ENCODE data around the gene ABHD4.
"Not testable (repeated sequence)": the region's sequence is repeated elsewhere in the genome, so short reads cannot be mapped to it uniquely, and the experiment has no call there.

The ABHD4 gene

DNA sequence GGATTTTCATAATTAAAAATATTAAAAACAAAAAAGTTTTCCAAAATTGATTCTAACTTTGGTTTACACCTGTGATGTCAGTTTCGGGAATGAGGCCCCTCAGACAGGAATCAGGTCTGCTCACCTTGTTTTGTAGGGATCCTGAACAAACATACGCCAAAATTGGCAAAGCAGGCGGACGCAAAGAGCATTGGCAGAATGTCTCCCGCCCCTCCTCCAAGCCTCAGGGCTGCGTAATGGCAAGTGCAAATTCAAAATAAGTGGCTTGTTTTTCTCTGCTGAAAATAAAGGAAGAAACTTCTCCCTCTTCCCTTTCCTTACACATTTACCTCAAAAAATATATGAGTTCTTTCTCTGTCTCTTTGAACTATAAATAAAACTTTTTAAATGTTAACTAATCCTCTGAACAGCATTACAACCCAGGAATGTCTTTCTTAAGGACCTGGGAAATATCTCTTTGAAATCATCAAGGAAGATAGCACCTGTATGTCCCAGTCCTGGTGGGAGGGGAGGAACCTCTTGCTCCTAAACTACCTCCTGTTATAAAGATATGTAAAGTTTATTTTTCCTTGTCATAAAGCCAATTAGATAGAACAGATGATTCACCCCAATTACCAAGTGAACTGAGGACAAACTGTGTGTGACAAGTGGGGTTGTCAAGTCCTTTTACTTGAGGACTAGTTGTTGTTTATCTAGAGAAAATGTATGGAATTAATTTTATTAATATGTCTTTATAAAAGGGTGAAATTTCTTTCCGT, 29.6 kb downstream of the ABHD4 start:
- no peak for DNase-seq (ENCODE audit: low read depth)

GRCh38 chr14:22629361-22629760, 31.3 kb downstream of the ABHD4 start:
- DNase-seq (ENCODE audit: low read depth): no peak

GRCh38 chr14:22630066-22630465, 32.0 kb downstream of the ABHD4 start:
- DNase-seq (ENCODE audit: low read depth): no peak

- DNase-seq (ENCODE audit: low read depth): no peak
Observed at GRCh38 chr14:22630486-22630885, 32.4 kb downstream of the ABHD4 start.

GRCh38 chr14:22634233-22634900, 36.3 kb downstream of the ABHD4 start:
- DNase-seq (ENCODE audit: low read depth): no peak

GRCh38 chr14:22635980-22636379, 37.9 kb downstream of the ABHD4 start:
- not testable (repeated sequence) for DNase-seq (ENCODE audit: low read depth)

DNA sequence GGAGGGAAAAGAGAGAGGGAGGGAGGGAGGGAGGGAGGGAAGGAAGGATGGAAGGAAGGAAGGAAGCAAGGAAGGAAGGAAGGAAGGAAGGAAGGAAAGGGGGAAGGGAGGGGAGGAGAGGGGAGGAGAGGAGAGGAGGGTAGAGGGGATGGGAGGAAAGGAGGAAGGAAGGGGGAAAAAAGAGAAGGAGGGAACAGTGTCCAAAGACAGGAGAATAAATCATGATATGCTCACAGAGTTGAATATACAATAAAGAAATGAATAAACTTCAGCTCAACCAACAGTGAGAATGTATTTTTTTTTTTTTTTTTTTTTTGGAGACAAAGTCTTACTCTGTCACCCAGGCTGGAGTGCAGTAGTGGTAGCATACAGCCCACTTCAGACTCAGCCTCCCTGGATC, 42.1 kb downstream of the ABHD4 start:
- no peak for DNase-seq (ENCODE audit: low read depth)

- no peak for DNase-seq (ENCODE audit: low read depth)
Observed at GRCh38 chr14:22641846-22642245, 43.7 kb downstream of the ABHD4 start.

- no peak for DNase-seq (ENCODE audit: low read depth)
Observed at GRCh38 chr14:22644305-22644635, 46.2 kb downstream of the ABHD4 start, which contains the start of gene OR6J1. TSS of gene OR6J1 (minus strand) at chr14:22644352. CDS start at chr14:22634811, 9,541 bp downstream.

- DNase-seq (ENCODE audit: low read depth): no peak
Observed at GRCh38 chr14:22646570-22647254, 48.6 kb downstream of the ABHD4 start.

DNA sequence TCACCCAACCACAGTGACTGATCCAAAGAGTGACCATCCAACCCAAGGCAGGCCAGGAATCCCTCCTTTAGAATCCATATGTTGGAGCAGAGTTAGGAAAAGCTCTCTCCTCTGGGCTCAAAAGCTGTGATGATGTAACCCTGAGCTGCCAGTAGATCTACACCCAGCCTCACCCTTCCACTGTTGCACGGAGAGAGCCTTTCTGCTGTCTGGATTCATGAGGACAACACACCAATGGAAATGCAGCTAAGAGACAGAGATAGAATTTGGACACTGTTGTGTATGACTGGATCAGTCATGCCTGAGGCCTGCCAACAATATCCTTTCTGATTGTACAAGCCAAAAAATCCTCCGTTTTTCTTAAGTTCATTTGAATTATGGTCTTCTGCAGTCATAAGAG, 50.4 kb downstream of the ABHD4 start:
- DNase-seq (ENCODE audit: low read depth): no peak

DNA sequence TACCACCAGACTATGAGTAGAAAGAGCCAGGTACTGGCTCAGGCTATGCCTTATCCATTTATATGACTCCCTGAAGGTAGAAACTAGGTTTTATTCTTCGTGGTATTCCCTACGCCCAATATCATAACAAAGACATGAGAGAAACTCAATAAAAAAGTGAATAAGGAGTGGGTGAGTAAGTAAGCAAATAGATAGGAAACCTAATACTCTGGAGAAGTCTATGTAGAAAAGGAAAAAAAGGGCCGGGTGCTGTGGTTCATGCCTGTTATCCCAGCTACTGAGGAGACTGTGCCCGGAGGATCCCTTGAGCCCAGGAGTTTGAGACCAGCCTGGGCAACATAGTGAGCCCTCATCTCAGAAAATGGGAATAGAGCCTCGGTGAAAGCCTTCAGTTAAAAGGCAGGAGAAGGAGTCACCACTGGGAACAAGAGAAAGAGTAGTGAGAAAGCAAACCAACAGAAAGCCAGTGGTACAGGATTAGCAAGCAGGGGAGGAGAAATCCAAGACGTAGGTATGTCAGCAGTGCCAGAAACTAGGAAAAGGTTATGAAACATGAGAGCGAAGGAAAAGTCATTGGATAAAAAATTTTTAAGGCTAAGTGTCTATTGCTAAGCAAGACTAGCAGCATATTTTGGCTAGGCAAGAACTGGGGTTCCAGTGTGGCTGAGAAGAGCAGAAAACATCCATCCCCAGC, 52.1 kb downstream of the ABHD4 start:
- DNase-seq (ENCODE audit: low read depth): no peak

- DNase-seq (ENCODE audit: low read depth): no peak
Observed at GRCh38 chr14:22650960-22651521, 52.9 kb downstream of the ABHD4 start.

- no peak for DNase-seq (ENCODE audit: low read depth)
Observed at GRCh38 chr14:22651586-22651985, 53.5 kb downstream of the ABHD4 start.

- DNase-seq (ENCODE audit: low read depth): peak; percentile 27
Observed at GRCh38 chr14:22653012-22653621, 55.0 kb downstream of the ABHD4 start.

- DNase-seq (ENCODE audit: low read depth): no peak
Observed at GRCh38 chr14:22656226-22656625, 58.1 kb downstream of the ABHD4 start.

- no peak for DNase-seq (ENCODE audit: low read depth)
Observed at GRCh38 chr14:22656945-22657731, 59.0 kb downstream of the ABHD4 start.

DNA sequence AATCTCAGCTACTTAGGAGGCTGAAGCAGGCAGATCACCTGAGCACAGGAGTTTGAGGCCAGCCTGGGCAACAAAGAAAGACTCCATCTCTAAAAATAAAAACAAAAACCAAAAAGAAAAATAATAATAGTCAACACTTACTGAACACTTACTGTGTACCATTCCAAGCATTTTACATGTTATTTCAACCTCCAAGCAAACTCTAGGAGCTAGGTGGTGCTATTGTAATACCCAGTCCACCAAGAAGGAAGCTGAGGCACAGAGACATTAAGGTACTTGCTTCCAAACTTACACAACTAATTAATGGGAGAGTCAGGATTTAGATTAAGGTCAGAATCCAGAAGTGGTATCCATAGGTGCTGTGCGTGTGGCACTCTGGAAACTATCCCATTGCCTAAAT, 59.8 kb downstream of the ABHD4 start:
- no peak for DNase-seq (ENCODE audit: low read depth)

- DNase-seq (ENCODE audit: low read depth): no peak
Observed at GRCh38 chr14:22658946-22659345, 60.8 kb downstream of the ABHD4 start.

- no peak for DNase-seq (ENCODE audit: low read depth)
Observed at GRCh38 chr14:22660654-22661053, 62.6 kb downstream of the ABHD4 start.

All from activated T-cell treated with anti-CD3 and anti-CD28 coated beads for 24 hours (primary cell).